Mucosa of descending colon (tissue), 3 donors: ENCODE results near the gene OAF. TPM values are rescaled to one million over a fixed set of nuclear protein-coding genes. Genes with fewer than 3 reads are reported as not detected.
A peak's percentile ranks its signal among the peaks of the same experiment; 100 is the strongest.

Experiments
- ATAC-seq: fragments of 200-7000 bp; cut with Tn5 transposase; one replicate; pipeline ENCODE4 v1.9.1; 2020; ENCODE audit warnings: mild to moderate bottlenecking, moderate library complexity
- DNase-seq, 3 donors: peaks; one replicate each; pipeline ENCODE4 v3.0.0-alpha.2; 2020
- H3K36me3 ChIP-seq: fragments of 200-600 bp; one replicate; pipeline ENCODE4 v1.8.0; 2021; ENCODE audit warnings: low read depth, mild to moderate bottlenecking
- H3K4me1 ChIP-seq: fragments of 200-600 bp; one replicate; pipeline ENCODE4 v1.8.0; 2021; ENCODE audit warnings: low read depth, mild to moderate bottlenecking
- H3K4me3 ChIP-seq: fragments of 200-600 bp; one replicate; pipeline ENCODE4 v1.8.0; 2021; ENCODE audit warnings: mild to moderate bottlenecking
- H3K9me3 ChIP-seq: fragments of 200-600 bp; one replicate; pipeline ENCODE4 v1.8.0; 2021; ENCODE audit warnings: mild to moderate bottlenecking
- intact Hi-C, 2 donors: fragments of 100-400 bp; cut with DNase I in 1 of 2; cut with micrococcal nuclease in 1 of 2; formaldehyde crosslinking; loops; one replicate each; pipeline versions ENCODE4 v1.11.0 to v1.11.1; 2022; cut with DNase I, micrococcal nuclease
- total RNA-seq, 3 donors: library from RNA; stranded (reverse); fragmentation: NEBNext Ultra II Directional in 2 of 3; extraction: Animal tissue kit (Norgen Biotek cat#: 25700) in 2 of 3; gene quantifications; one replicate each; pipeline versions ENCODE4 v1.2.1 to v1.2.4, GENCODE V29; 2021 to 2023
- TF ChIP-seq, protein P1 (sequence below): fragments of 200-600 bp; IDR thresholded peaks from one replicate; pipeline ENCODE4 v1.8.0; 2022; ENCODE audit warnings: antibody characterized with exemption, mild to moderate bottlenecking
- donor health status: DM: no; HTN: no; CAD: no; lungs with moderate emphysema.
- donor health status: DM: no; HTN: no; CAD: no.
- donor health status: DM: no; HTN: yes; CAD: no.

OAF gene
- total RNA-seq, 3 donors from 2014 or later, result 96.4 to 217 (median 133) TPM

DNA sequence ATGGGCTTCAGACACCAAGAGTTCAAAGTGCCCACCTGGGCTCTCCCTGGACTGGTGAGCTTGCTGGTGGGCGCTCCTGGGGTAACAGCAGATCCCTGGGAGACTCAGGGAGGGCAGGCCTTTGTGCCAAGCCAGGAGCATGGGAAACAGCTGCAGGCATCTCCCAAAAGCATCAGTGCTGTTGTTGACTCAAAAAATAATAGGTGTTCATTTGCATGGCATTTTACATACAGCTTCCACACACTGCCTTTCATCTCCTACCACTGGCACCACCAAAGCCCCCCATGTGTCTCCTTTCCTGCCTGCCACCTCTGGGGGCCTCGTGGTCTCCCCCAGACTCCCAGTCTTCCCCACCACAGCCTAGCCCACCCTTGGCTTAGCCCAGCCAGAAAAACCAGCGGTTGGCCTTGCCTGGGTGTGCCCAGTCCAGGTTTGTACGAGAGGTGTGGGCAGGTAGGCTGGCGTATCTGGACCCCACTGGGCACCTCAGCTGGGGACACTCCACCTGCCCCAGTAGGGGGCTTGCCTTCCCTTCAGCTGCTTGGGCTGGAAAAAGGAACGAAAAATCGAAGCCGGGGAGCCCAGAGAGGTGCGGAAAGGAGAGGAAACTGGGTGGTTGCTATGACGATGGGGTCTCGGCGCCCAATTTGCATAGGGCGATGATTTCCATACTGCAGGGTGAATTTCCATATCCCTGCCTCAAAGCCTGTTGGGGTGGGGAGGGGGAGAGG lies 44.1 kb downstream of the OAF start:
- Histone ChIP-seq H3K9me3 (no peaks in the 10 kb centered on the region), H3K36me3 (no peaks in the 10 kb centered on the region), H3K4me3 (no peak overlapping the region), H3K4me1 (no peaks in the 10 kb centered on the region)
- TF ChIP-seq, protein P1, sequence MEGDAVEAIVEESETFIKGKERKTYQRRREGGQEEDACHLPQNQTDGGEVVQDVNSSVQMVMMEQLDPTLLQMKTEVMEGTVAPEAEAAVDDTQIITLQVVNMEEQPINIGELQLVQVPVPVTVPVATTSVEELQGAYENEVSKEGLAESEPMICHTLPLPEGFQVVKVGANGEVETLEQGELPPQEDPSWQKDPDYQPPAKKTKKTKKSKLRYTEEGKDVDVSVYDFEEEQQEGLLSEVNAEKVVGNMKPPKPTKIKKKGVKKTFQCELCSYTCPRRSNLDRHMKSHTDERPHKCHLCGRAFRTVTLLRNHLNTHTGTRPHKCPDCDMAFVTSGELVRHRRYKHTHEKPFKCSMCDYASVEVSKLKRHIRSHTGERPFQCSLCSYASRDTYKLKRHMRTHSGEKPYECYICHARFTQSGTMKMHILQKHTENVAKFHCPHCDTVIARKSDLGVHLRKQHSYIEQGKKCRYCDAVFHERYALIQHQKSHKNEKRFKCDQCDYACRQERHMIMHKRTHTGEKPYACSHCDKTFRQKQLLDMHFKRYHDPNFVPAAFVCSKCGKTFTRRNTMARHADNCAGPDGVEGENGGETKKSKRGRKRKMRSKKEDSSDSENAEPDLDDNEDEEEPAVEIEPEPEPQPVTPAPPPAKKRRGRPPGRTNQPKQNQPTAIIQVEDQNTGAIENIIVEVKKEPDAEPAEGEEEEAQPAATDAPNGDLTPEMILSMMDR, result no peak
- intact Hi-C loops, result no loop called here
- ATAC-seq (no peak), DNase-seq (no peak)

DNA sequence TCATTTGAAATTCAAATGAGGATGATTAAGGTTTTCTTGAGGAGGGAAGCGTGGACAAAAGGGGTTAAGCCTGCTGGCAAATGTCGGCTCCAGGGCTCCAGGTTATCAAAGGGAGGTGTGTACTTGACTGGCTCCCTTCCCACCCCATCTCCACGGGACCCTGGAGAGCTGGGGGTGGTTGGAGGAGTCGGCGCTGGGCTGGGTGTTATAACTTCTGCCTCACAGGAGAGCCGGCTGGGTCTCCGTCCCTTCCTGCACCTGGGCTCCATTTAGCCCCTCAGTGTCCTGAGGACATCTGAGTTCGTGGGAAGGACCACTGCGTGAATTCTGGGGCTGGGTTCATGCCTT lies 44.7 kb downstream of the OAF start:
- Histone ChIP-seq H3K9me3 (no peaks in the 10 kb centered on the region), H3K36me3 (no peaks in the 10 kb centered on the region), H3K4me3 (no peak overlapping the region), H3K4me1 (no peaks in the 10 kb centered on the region)
- peak; percentile 18 for ATAC-seq
- intact Hi-C loops, result no loop called here
- TF ChIP-seq, protein P1, result no peak
- DNase-seq, result no peak

DNA sequence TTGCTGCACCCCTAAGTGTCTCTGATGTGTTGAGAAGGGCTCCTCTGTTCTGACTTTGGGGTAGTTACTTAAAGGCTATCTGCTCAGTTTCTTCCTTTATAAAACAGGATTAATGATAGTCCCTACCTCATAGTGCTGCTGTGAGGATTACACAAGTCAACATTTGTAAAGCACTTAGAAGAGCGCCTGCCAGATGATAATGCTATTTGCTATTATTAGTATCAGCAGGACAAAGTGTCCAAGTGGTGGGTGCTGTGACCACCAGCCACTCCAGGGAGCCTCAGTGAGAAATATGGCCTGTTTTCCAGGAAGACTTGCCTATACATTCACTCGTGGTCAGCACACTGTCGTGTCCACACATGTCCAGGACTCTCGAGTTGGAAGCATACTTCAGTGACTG lies 45.3 kb downstream of the OAF start:
- H3K9me3 ChIP-seq, result no peaks in the 10 kb centered on the region
- DNase-seq (no peak), ATAC-seq (no peak)
- no peaks in the 10 kb centered on the region for H3K4me1 ChIP-seq
- intact Hi-C loops, result no loop called here
- TF ChIP-seq, protein P1, result no peak
- H3K4me3 ChIP-seq, result no peak overlapping the region
- H3K36me3 ChIP-seq, result no peaks in the 10 kb centered on the region

DNA sequence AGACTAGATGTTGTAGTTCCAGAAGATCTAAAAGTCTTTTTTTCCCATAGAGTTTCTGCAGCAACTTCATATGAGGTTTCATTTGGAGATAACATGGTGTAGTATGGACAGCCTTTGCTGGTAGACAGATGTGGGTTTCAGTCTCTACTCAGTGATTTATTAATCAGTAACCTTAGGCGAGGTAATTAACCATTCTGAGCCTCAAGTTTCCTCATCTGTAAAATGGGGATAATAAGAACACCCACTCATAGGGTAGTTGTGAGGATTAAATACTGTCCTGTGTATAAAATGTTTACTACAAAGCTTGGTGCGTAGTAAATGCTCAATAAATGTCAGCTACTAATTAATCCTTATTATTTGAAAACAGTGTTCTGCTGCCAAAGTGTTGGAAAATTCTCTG lies 45.9 kb downstream of the OAF start:
- Histone ChIP-seq H3K4me1 (no peaks in the 10 kb centered on the region), H3K4me3 (no peak overlapping the region), H3K9me3 (no peaks in the 10 kb centered on the region), H3K36me3 (no peaks in the 10 kb centered on the region)
- TF ChIP-seq, protein P1, result no peak
- ATAC-seq, result no peak
- intact Hi-C loops, result no loop called here
- DNase-seq, result no peak

DNA sequence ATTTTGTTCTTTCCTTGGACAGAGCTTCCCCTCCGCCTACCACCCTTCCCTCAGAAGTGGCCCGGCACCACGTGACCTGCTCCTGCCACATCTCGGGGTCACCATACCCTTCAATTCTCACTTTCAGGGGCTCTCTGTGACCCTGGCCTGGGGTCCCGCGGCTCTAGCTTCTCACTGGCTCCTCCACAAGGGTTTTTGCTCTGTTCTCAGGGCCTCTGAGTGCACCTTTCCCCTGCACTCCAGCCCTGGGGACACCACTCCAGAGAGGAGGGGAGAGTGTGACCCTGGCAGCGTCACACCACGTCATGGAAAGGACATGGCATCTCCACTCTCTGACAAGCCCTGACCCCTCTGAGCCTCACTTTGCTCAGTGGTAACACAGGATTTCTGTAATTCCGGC lies 46.5 kb downstream of the OAF start:
- no peaks in the 10 kb centered on the region for H3K4me1 ChIP-seq
- intact Hi-C loops, result no loop called here
- TF ChIP-seq, protein P1, result no peak
- ATAC-seq, result no peak
- H3K4me3 ChIP-seq, result no peak overlapping the region
- no peaks in the 10 kb centered on the region for H3K9me3 ChIP-seq
- DNase-seq, result no peak
- no peaks in the 10 kb centered on the region for H3K36me3 ChIP-seq

DNA sequence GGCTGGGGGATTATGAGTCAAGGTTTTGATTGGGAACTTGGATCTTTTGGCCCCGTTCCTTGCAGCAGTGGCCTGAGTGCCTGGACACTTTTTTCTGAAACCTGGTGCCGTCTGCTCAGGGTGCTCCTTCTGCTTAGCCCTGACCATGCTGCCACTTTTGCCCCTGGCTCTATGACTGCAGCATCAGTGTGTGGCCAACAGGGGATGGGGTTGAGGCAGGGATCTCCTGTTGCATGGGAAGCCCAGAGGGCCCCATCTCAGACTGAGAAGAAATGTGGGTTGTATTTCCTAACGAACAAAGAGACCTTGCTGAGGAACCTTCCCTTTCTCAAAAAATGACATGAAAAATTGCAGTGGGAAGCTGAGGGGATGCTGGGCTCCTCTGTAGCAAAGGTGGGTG lies 47.8 kb downstream of the OAF start:
- H3K9me3 ChIP-seq, result no peaks in the 10 kb centered on the region
- H3K4me1 ChIP-seq, result no peaks in the 10 kb centered on the region
- H3K4me3 ChIP-seq, result no peak overlapping the region
- ATAC-seq (no peak), DNase-seq (no peak)
- TF ChIP-seq, protein P1, result no peak
- intact Hi-C loops, result no loop called here
- no peaks in the 10 kb centered on the region for H3K36me3 ChIP-seq
